IMR-90 (cell line): ENCODE data around the gene KRT76. TPM values are rescaled to one million over a fixed set of nuclear protein-coding genes. Genes with fewer than 3 reads are reported as not detected.

ENCODE experiments used
- ATAC-seq: fragments of 200-7000 bp; cut with Tn5 transposase; 2 replicates; pipeline ENCODE4 v1.9.1; 2020; ENCODE audit warnings: low read depth, mild to moderate bottlenecking, moderate library complexity
- BruUV-seq: library from RNA; stranded (reverse); fragments of 400-500 nt; replicated peaks from 2 replicates; lab custom pipeline; 2021; lab: Mats Ljungman, UMichigan
- CTCF ChIA-PET: fragments of 300-600 bp; formaldehyde crosslinking; extraction: SDS; loops from one replicate; lab custom pipeline; 2021; ENCODE audit warnings: antibody characterized with exemption; lab: Yijun Ruan, JAX
- POLR2A ChIA-PET: fragments of 300-600 bp; sonication (Branson Sonifier 250); formaldehyde crosslinking; loops from one replicate; lab custom pipeline; 2022; ENCODE audit warnings: antibody characterized with exemption; ENCODE audit not compliant: unreplicated experiment; lab: Charles Lee
- DNase-seq: peaks from one replicate; pipeline ENCODE4 v3.0.0; 2013
- H2AFZ ChIP-seq: replicated peaks from 2 replicates; pipeline ENCODE3; 2013; ENCODE audit warnings: low read length, mild to moderate bottlenecking; ENCODE audit not compliant: poor library complexity
- H2AK5ac ChIP-seq: 2 replicates; pipeline ENCODE4 v1.6.1; 2013; ENCODE audit warnings: low read depth, low read length, inconsistent platforms
- H2AK9ac ChIP-seq: replicated peaks from 2 replicates; pipeline ENCODE3; 2013; ENCODE audit warnings: mild to moderate bottlenecking, low read depth, low read length, moderate library complexity; ENCODE audit not compliant: poor library complexity
- H2BK120ac ChIP-seq: 2 replicates; pipeline ENCODE4 v1.6.1; 2013; ENCODE audit warnings: low read depth, low read length, inconsistent platforms
- H2BK15ac ChIP-seq: 3 replicates; pipeline ENCODE4 v1.6.1; 2013; ENCODE audit warnings: low read depth, low read length, inconsistent platforms
- H2BK20ac ChIP-seq: 2 replicates; pipeline ENCODE4 v1.6.1; 2013; ENCODE audit warnings: low read depth, mild to moderate bottlenecking, inconsistent platforms, low read length, moderate library complexity
- H2BK5ac ChIP-seq: 2 replicates; pipeline ENCODE4 v1.6.1; 2013; ENCODE audit warnings: mild to moderate bottlenecking, low read depth, low read length, inconsistent platforms; ENCODE audit not compliant: poor library complexity, severe bottlenecking
- H3K14ac ChIP-seq: replicated peaks from 2 replicates; pipeline ENCODE4 v1.6.1; 2013; ENCODE audit warnings: low read depth, low read length, inconsistent platforms
- H3K18ac ChIP-seq: 2 replicates; pipeline ENCODE4 v1.6.1; 2013; ENCODE audit warnings: low read depth, low read length, control low read depth
- H3K23ac ChIP-seq: 2 replicates; pipeline ENCODE4 v1.6.1; 2013; ENCODE audit warnings: low read depth, low read length, inconsistent platforms
- H3K27ac ChIP-seq: 2 replicates; pipeline ENCODE4 v1.5.1; 2013; ENCODE audit warnings: mild to moderate bottlenecking, control low read depth, low read length; ENCODE audit not compliant: insufficient read depth
- H3K27me3 ChIP-seq: 2 replicates; pipeline ENCODE4 v1.6.1; 2013; ENCODE audit warnings: low read length; ENCODE audit not compliant: control insufficient read depth, insufficient read depth
- H3K36me3 ChIP-seq: 2 replicates; pipeline ENCODE4 v1.6.1; 2013; ENCODE audit warnings: low read length, mixed read lengths; ENCODE audit not compliant: control insufficient read depth, insufficient read depth
- H3K4ac ChIP-seq: 2 replicates; pipeline ENCODE4 v1.6.1; 2013; ENCODE audit warnings: low read depth, low read length, inconsistent platforms
- H3K4me1 ChIP-seq: 2 replicates; pipeline ENCODE4 v1.6.1; 2013; ENCODE audit warnings: low read length, mixed read lengths; ENCODE audit not compliant: control insufficient read depth, insufficient read depth
- H3K4me2 ChIP-seq: 2 replicates; pipeline ENCODE4 v1.6.1; 2013; ENCODE audit warnings: low read depth, mild to moderate bottlenecking, control low read depth, low read length, moderate library complexity
- H3K4me3 ChIP-seq: 2 replicates; pipeline ENCODE4 v1.5.1; 2013; ENCODE audit warnings: low read depth, mild to moderate bottlenecking, control low read depth, low read length, moderate library complexity; ENCODE audit not compliant: insufficient read depth
- H3K56ac ChIP-seq: 2 replicates; pipeline ENCODE4 v1.6.1; 2013; ENCODE audit warnings: low read length, inconsistent platforms; ENCODE audit not compliant: insufficient read depth; ENCODE audit errors: extremely low read depth
- H3K79me1 ChIP-seq, 2 experiments: 2 replicates each; pipeline ENCODE4 v1.6.1; 2013; ENCODE audit warnings: low read length in 2 of 2, inconsistent platforms in 1 of 2, low read depth in 1 of 2
- H3K9ac ChIP-seq: 2 replicates; pipeline ENCODE4 v1.6.1; 2013; ENCODE audit warnings: low read depth, low read length, control low read depth
- H3K9me1 ChIP-seq: 2 replicates; pipeline ENCODE4 v1.6.1; 2013; ENCODE audit warnings: low read length, inconsistent platforms; ENCODE audit not compliant: insufficient read depth
- H3K9me3 ChIP-seq: 2 replicates; pipeline ENCODE4 v1.6.1; 2013; ENCODE audit warnings: low read length; ENCODE audit not compliant: control insufficient read depth, insufficient read depth
- H4K20me1 ChIP-seq: 2 replicates; pipeline ENCODE4 v1.6.1; 2013; ENCODE audit warnings: low read length, inconsistent platforms; ENCODE audit not compliant: insufficient read depth
- H4K5ac ChIP-seq: 2 replicates; pipeline ENCODE4 v1.6.1; 2013; ENCODE audit warnings: mild to moderate bottlenecking, low read depth, low read length, control low read depth
- H4K8ac ChIP-seq, 2 experiments: 2 replicates each; pipeline ENCODE4 v1.6.1; 2013; ENCODE audit warnings: low read depth in 2 of 2, low read length in 2 of 2, control low read depth in 1 of 2, inconsistent platforms in 1 of 2
- H4K91ac ChIP-seq: 2 replicates; pipeline ENCODE4 v1.6.1; 2013; ENCODE audit warnings: low read depth, low read length, inconsistent platforms; ENCODE audit not compliant: insufficient read depth
- BHLHE40 ChIP-seq: fragments of 150-350 bp; IDR thresholded peaks from 2 replicates; pipeline ENCODE4 v1.6.1; 2016; ENCODE audit warnings: mild to moderate bottlenecking, low read depth, low read length
- MXI1 ChIP-seq: IDR thresholded peaks from 2 replicates; pipeline ENCODE4 v1.6.1; 2012; ENCODE audit warnings: low read depth, mild to moderate bottlenecking, low read length, moderate library complexity, borderline replicate concordance
- NFE2L2 ChIP-seq: fragments of 150-350 bp; IDR thresholded peaks from 2 replicates; pipeline ENCODE4 v1.6.1; 2016; ENCODE audit warnings: low read depth, mild to moderate bottlenecking, low read length
- POLR2A ChIP-seq: IDR thresholded peaks from 2 replicates; pipeline ENCODE4 v1.6.1; 2012; ENCODE audit warnings: mild to moderate bottlenecking, low read depth, low read length
- RFX5 ChIP-seq: IDR thresholded peaks from 2 replicates; pipeline ENCODE4 v1.8.0; 2012; ENCODE audit warnings: low read depth, mild to moderate bottlenecking, low read length, moderate library complexity
- WGBS, 2 experiments: methylation state at CpG; one replicate each; pipeline versions ENCODE4 v1.1.5 to v1.1.7; 2013; ENCODE audit warnings: missing lambda C conversion rate in 2 of 2; ENCODE audit not compliant: insufficient read length in 1 of 2; ENCODE audit errors: extremely low coverage in 2 of 2; 5-methylcytosine and 5-hydroxymethylcytosine counted together
- dilution Hi-C: fragments of 300-500 bp; cut with HindIII; formaldehyde crosslinking; loops from one replicate; pipeline ENCODE4 v1.14.3; 2018; ENCODE audit warnings: low sequenced_read_pairs; ENCODE audit not compliant: unreplicated experiment
- in situ Hi-C: fragments of 300-500 bp; cut with MboI; formaldehyde crosslinking; loops from 3 replicates; pipeline ENCODE4 v1.14.3; 2019; ENCODE audit warnings: low sequenced_read_pairs, inconsistent platforms, mixed read lengths
- intact Hi-C: fragments of 100-400 bp; cut with micrococcal nuclease; formaldehyde crosslinking; loops from 2 replicates; pipeline ENCODE4 v1.10.0; 2022
- polyA plus RNA-seq, 3 experiments: library from polyadenylated mRNA; depleted of rRNA; stranded (reverse); fragments of >200 nt; gene quantifications; 2 replicates each; pipeline ENCODE4 v1.2.3, GENCODE V29; 2012; ENCODE audit warnings: low replicate concordance in 1 of 3
- total RNA-seq: library from RNA; depleted of rRNA; stranded (reverse); fragments of >200 nt; gene quantifications from 2 replicates; pipeline ENCODE4 v1.2.3, GENCODE V29; 2012

Gene KRT76
- total and polyA plus RNA-seq, 2 of the 4 experiments (the other 2 are of a cell fraction), result not detected

DNA sequence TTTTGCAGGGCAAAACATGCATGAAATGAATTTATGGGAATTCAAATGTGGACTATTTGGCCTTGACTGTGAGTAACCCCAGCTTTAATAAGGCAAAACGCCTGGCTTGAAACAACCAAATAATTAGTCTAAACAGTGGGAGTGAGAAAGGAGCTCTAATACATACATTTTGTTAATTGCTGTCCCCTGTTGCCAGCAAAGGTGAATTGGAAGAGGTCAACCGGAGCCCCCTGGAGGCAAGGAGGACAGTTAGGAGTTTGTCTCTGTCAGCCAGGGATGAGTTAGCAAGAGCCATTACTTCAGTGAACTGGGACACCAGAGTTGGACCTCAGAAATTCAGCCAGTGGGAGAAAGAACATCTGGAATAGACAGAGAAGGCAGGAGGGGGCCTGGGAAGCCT is 17.4 kb downstream of the KRT76 start:
- no peak overlapping the region for H3K23ac ChIP-seq
- no peak overlapping the region for H2AK9ac ChIP-seq
- TF ChIP-seq POLR2A (no peak), NFE2L2 (no peak), RFX5 (no peak), BHLHE40 (no peak), MXI1 (no peak)
- no peak overlapping the region for H3K9ac ChIP-seq
- H3K27me3 ChIP-seq, result peaks cover 2% of the 10 kb centered on the region
- no peak overlapping the region for H3K14ac ChIP-seq
- no peaks in the 10 kb centered on the region for H4K20me1 ChIP-seq
- H2BK20ac ChIP-seq, result no peak overlapping the region
- no peak for ATAC-seq
- no peak overlapping the region for H3K4me2 ChIP-seq
- peaks cover 5% of the 10 kb centered on the region; the same call in 1 of the 2 replicates for H3K9me3 ChIP-seq
- no peak overlapping the region for H4K5ac ChIP-seq
- no peak overlapping the region for H2AK5ac ChIP-seq
- CTCF ChIA-PET, result no interaction called here
- intact Hi-C loops (no loop called here), in situ Hi-C loops (no loop called here), dilution Hi-C loops (no loop called here)
- H2BK120ac ChIP-seq, result no peak overlapping the region
- H3K36me3 ChIP-seq, result no peaks in the 10 kb centered on the region
- no peak overlapping the region for H4K8ac ChIP-seq
- WGBS, 2 experiments, result no CpG with 5 or more reads among the region's 2 CpGs
- H3K4me3 ChIP-seq, result no peak overlapping the region
- no peaks in the 10 kb centered on the region for H3K4me1 ChIP-seq
- POLR2A ChIA-PET, result no interaction called here
- no peak overlapping the region for H4K91ac ChIP-seq
- H3K4ac ChIP-seq, result no peak overlapping the region
- H3K56ac ChIP-seq, result no peak overlapping the region
- no peak overlapping the region for H2AFZ ChIP-seq
- no peak overlapping the region for H2BK5ac ChIP-seq
- H3K27ac ChIP-seq, result no peak overlapping the region
- H3K79me1 ChIP-seq, result no peaks in the 10 kb centered on the region
- no peak for DNase-seq
- H2BK15ac ChIP-seq, result no peak overlapping the region
- no peak overlapping the region for H3K18ac ChIP-seq
- BruUV-seq, result no TSS peak
- H3K9me1 ChIP-seq, result no peaks in the 10 kb centered on the region
